Measurements from ENCODE around the gene COL7A1. TPM values are rescaled to one million over a fixed set of nuclear protein-coding genes. Genes with fewer than 3 reads are reported as not detected.

Gene COL7A1
- total RNA-seq, 1 experiment from 2014 or later = 40.0 TPM

DNA sequence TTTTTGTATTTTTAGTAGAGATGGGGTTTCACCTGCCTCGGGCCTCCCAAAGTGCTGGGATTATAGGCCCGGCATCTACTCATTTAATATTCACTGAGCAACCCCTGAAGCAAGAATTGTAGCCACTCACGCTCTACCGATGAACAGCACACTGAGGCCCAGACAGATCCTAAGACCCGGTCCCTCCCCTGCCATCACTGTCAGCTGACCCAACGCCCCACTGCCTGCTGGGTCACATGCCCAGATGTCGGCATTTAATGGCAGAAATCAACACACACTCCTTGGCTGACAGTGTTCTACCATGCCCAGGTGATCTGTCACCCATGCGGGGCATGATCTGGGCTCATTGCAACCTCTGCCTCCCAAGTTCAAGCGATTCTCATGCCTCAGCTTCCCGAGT lies 29.6 kb upstream of the COL7A1 start:
- H3K27ac ChIP-seq (ENCODE audit: low read length) = no peak overlapping the region
- ChIA-PET CTCF (no interaction called here), POLR2A (no interaction called here)
- intact Hi-C loops (cut with micrococcal nuclease; ENCODE audit: unreplicated experiment) = no loop called here
- BruUV-seq (replicated peaks) = no TSS peak
- no peaks in the 10 kb centered on the region for H3K36me3 ChIP-seq (ENCODE audit: control insufficient read depth, insufficient read depth, low read length)
- no peaks in the 10 kb centered on the region for H3K27me3 ChIP-seq (ENCODE audit: control insufficient read depth, insufficient read depth, low read length)
- ATAC-seq = no peak
- no peak overlapping the region for H3K4me3 ChIP-seq (ENCODE audit: low read depth in 2 of 2, low read length in 2 of 2)
- H3K4me1 ChIP-seq (ENCODE audit: control insufficient read depth, insufficient read depth, low read length) = no peaks in the 10 kb centered on the region
- no peak for DNase-seq (ENCODE audit: low read depth, low spot score)
- TF ChIP-seq TCF7L2 (IDR thresholded peaks at IDR 0.05; ENCODE audit: low read depth, low read length) = no peak
- TF ChIP-seq, protein P1, sequence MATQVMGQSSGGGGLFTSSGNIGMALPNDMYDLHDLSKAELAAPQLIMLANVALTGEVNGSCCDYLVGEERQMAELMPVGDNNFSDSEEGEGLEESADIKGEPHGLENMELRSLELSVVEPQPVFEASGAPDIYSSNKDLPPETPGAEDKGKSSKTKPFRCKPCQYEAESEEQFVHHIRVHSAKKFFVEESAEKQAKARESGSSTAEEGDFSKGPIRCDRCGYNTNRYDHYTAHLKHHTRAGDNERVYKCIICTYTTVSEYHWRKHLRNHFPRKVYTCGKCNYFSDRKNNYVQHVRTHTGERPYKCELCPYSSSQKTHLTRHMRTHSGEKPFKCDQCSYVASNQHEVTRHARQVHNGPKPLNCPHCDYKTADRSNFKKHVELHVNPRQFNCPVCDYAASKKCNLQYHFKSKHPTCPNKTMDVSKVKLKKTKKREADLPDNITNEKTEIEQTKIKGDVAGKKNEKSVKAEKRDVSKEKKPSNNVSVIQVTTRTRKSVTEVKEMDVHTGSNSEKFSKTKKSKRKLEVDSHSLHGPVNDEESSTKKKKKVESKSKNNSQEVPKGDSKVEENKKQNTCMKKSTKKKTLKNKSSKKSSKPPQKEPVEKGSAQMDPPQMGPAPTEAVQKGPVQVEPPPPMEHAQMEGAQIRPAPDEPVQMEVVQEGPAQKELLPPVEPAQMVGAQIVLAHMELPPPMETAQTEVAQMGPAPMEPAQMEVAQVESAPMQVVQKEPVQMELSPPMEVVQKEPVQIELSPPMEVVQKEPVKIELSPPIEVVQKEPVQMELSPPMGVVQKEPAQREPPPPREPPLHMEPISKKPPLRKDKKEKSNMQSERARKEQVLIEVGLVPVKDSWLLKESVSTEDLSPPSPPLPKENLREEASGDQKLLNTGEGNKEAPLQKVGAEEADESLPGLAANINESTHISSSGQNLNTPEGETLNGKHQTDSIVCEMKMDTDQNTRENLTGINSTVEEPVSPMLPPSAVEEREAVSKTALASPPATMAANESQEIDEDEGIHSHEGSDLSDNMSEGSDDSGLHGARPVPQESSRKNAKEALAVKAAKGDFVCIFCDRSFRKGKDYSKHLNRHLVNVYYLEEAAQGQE (IDR thresholded peaks at IDR 0.05; ENCODE audit: insufficient read depth in 1 of 2, low read depth in 2 of 2, low read length in 1 of 2) = no peak
- no peak for TF ChIP-seq POLR2AphosphoS5 (IDR thresholded peaks at IDR 0.05; ENCODE audit: low read depth, low read length)
- TF ChIP-seq, protein P2, sequence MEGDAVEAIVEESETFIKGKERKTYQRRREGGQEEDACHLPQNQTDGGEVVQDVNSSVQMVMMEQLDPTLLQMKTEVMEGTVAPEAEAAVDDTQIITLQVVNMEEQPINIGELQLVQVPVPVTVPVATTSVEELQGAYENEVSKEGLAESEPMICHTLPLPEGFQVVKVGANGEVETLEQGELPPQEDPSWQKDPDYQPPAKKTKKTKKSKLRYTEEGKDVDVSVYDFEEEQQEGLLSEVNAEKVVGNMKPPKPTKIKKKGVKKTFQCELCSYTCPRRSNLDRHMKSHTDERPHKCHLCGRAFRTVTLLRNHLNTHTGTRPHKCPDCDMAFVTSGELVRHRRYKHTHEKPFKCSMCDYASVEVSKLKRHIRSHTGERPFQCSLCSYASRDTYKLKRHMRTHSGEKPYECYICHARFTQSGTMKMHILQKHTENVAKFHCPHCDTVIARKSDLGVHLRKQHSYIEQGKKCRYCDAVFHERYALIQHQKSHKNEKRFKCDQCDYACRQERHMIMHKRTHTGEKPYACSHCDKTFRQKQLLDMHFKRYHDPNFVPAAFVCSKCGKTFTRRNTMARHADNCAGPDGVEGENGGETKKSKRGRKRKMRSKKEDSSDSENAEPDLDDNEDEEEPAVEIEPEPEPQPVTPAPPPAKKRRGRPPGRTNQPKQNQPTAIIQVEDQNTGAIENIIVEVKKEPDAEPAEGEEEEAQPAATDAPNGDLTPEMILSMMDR (IDR thresholded peaks at IDR 0.05) = no peak
- in situ Hi-C loops (cut with HindIII; ENCODE audit: low pct_unique_long_range_greater_than_20kb, low sequenced_read_pairs) = no loop called here
- no peaks in the 10 kb centered on the region for H3K9me3 ChIP-seq (ENCODE audit: control insufficient read depth, insufficient read depth, low read depth, low read length)

DNA sequence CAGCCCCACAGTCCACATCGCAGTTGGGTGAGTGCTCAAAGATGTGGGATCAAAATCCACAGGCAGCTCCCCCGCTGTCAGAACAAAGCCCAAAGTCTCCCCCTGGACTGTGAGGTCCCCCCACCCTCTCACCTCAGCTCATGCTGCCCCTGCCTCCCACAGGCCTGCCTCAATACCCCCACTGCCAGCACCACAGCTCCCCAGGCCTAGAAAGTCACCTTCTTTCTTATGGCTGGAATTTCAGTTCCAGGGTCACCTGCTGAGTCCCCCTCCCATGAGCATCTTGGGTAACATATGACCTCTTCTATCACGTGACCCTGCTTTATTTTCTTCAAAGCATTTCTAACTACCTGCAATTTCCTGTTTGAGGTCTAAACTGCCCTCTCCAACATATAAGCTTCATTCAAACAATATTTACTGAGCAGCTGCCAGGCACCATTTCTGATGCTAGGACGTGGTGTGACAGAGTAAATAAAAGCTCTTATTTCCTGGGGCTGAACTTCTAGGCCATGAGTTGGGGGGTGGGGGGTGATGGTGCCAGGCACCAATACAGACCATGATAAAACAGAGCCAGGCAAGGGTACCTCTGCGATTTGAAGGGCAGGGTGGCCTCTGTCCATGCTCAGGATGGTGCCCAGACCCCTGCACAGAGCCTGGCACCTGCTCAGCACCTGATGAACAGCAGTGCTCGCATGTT lies 28.9 kb upstream of the COL7A1 start:
- Histone ChIP-seq H3K4me3 (ENCODE audit: low read depth in 2 of 2, low read length in 2 of 2) (no peak overlapping the region), H3K27ac (ENCODE audit: low read length) (no peak overlapping the region), H3K27me3 (ENCODE audit: control insufficient read depth, insufficient read depth, low read length) (no peaks in the 10 kb centered on the region), H3K9me3 (ENCODE audit: control insufficient read depth, insufficient read depth, low read depth, low read length) (no peaks in the 10 kb centered on the region), H3K36me3 (ENCODE audit: control insufficient read depth, insufficient read depth, low read length) (no peaks in the 10 kb centered on the region), H3K4me1 (ENCODE audit: control insufficient read depth, insufficient read depth, low read length) (no peaks in the 10 kb centered on the region)
- intact Hi-C loops (cut with micrococcal nuclease; ENCODE audit: unreplicated experiment) = no loop called here
- POLR2A ChIA-PET = interaction anchor here (0.6 to 0.7 kb wide), 2 partner anchors 65 to 102 kb away, joined by 3 to 9 read pairs; no protein-coding TSS in a partner anchor
- BruUV-seq (replicated peaks) = no TSS peak
- ATAC-seq (no peak), DNase-seq (ENCODE audit: low read depth, low spot score) (no peak)
- CTCF ChIA-PET = no interaction called here
- in situ Hi-C loops (cut with HindIII; ENCODE audit: low pct_unique_long_range_greater_than_20kb, low sequenced_read_pairs) = no loop called here
- no peak for TF ChIP-seq POLR2AphosphoS5 (IDR thresholded peaks at IDR 0.05; ENCODE audit: low read depth, low read length)
- TF ChIP-seq TCF7L2 (IDR thresholded peaks at IDR 0.05; ENCODE audit: low read depth, low read length) = no peak
- TF ChIP-seq, protein P2 (IDR thresholded peaks at IDR 0.05) = no peak
- TF ChIP-seq, protein P1 (IDR thresholded peaks at IDR 0.05; ENCODE audit: insufficient read depth in 1 of 2, low read depth in 2 of 2, low read length in 1 of 2) = no peak
- no peak for TF ChIP-seq SIN3A (IDR thresholded peaks at IDR 0.05; ENCODE audit: borderline replicate concordance, insufficient read depth, low read depth, low read length)
